Activated CD8-positive, alpha-beta memory T cell treated with anti-CD3 and anti-CD28 coated beads, Interleukin-2, amount 50 U/mL, for 24 hours (primary cell): ENCODE results near the gene SSB.
"Not testable (repeated sequence)": the region's sequence is repeated elsewhere in the genome, so short reads cannot be mapped to it uniquely, and the experiment has no call there.

ENCODE experiments used
- DNase-seq: peaks from one replicate; pipeline ENCODE4 v3.0.0-alpha.2; 2020; ENCODE audit errors: extremely low read depth

The SSB gene

GRCh38 chr2:169781249-169782013 is 17.2 kb upstream of the SSB start:
- no peak for DNase-seq

- no peak for DNase-seq
Measured at GRCh38 chr2:169782513-169782912, 16.2 kb upstream of the SSB start.

GRCh38 chr2:169790581-169790980 is 8.1 kb upstream of the SSB start:
- DNase-seq: no peak

- DNase-seq: no peak
Measured at GRCh38 chr2:169795181-169795580, 3.5 kb upstream of the SSB start.

GRCh38 chr2:169796441-169796840 is 2.2 kb upstream of the SSB start:
- no peak for DNase-seq

GRCh38 chr2:169797601-169798000 is 1.1 kb upstream of the SSB start:
- no peak for DNase-seq

GRCh38 chr2:169798397-169798717 is 314 bp upstream of the SSB start:
- no peak for DNase-seq

GRCh38 chr2:169803480-169803879 is 4.8 kb downstream of the SSB start:
- no peak for DNase-seq

GRCh38 chr2:169806586-169806985 is 7.9 kb downstream of the SSB start:
- DNase-seq: no peak

- no peak for DNase-seq
Measured at GRCh38 chr2:169808221-169808620, 9.6 kb downstream of the SSB start.

- no peak for DNase-seq
Measured at GRCh38 chr2:169815849-169816248, 17.2 kb downstream of the SSB start.

- not testable (repeated sequence) for DNase-seq
Measured at GRCh38 chr2:169816961-169817360, 18.3 kb downstream of the SSB start.

- not testable (repeated sequence) for DNase-seq
Measured at GRCh38 chr2:169817369-169817768, 18.7 kb downstream of the SSB start.

GRCh38 chr2:169818241-169818640 is 19.6 kb downstream of the SSB start:
- DNase-seq: no peak

GRCh38 chr2:169819106-169819505 is 20.4 kb downstream of the SSB start:
- no peak for DNase-seq

- not testable (repeated sequence) for DNase-seq
Measured at GRCh38 chr2:169820101-169820500, 21.4 kb downstream of the SSB start.

- no peak for DNase-seq
Measured at GRCh38 chr2:169822036-169822435, 23.4 kb downstream of the SSB start.

- DNase-seq: no peak
Measured at GRCh38 chr2:169822785-169823392, 24.2 kb downstream of the SSB start.

GRCh38 chr2:169823996-169824372 is 25.3 kb downstream of the SSB start:
- no peak for DNase-seq

GRCh38 chr2:169824373-169825333 is 26.0 kb downstream of the SSB start, which contains the start of gene METTL5:
METTL5 (minus strand) TSS chr2:169824905; CDS start chr2:169824597, 308 bp downstream.
- no peak for DNase-seq

GRCh38 chr2:169827272-169828140 is 28.8 kb downstream of the SSB start, which contains the start of gene UBR3:
UBR3 (plus strand) TSS chr2:169827454; CDS start chr2:169827508, 54 bp downstream.
- DNase-seq: peak; percentile 70
